Stimulated activated CD4-positive, alpha-beta T cell treated with anti-CD3 and anti-CD28 coated beads, TNF-alpha, amount 100 ng/mL, for 1 hour (primary cell): ENCODE results near the gene PAIP2.
"Not testable (repeated sequence)": the region's sequence is repeated elsewhere in the genome, so short reads cannot be mapped to it uniquely, and the experiment has no call there.

Source experiments
- DNase-seq, 3 donors: peaks; one replicate each; pipeline ENCODE4 v3.0.0-alpha.2; 2020; ENCODE audit warnings: low read depth in 3 of 3, low spot score in 1 of 3

PAIP2 gene

DNA sequence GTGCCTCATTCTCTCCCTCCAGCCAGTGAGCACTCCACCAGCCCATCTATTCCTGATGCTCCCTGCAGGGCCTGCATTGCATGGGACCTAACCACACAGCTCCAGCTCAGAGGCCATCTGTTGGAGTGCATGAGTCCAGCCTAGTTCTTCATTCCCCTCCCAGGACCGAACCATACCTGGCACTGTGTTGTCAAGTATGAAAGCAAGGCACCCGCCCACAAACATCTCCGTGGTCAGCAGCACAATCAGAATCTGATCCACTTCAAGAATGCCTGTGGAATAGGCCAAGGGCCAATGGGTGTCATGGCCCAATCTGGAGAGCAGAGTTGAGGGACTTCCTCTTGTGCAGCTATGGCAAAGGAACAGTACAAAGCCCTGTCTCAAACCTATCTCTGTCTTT, 35.6 kb downstream of the PAIP2 start:
- no peak for DNase-seq

DNA sequence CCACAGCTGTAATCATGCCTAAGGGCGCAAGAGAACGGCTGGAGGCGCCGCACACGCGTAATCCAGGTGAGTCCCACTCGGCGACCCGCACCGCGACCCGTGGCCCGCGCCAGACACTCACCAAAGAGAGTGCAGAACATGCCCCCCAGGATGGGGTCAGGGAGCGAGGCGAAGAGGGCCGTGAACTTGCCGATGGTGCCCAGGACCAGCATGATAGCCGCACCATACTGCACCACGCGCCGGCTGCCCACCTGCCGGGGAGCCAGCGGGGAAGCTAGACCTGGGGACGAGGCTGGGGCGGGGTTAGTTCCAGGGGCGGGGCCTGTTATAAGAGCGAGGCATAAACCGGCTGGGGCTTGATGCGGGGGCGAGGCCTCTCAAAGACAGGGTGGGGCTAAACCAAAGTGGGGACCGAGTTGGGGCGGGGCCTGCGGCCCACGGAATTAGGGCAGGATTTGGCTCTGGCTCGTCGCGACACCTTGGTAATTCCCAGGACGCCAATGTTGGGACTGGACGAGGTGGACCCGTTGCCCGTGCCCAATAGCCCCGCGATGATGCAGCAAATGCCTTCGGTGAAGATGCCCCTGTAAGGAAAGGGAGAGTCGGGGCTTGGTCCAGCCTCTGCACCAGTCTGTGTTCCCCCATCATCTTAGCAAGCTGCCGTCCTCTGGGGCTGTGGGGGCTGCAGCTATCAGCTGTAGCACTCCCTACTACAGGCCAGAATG, 36.6 kb downstream of the PAIP2 start:
- no peak for DNase-seq

- DNase-seq: no peak
Observed at GRCh38 chr5:139378941-139379361, 37.3 kb downstream of the PAIP2 start.

DNA sequence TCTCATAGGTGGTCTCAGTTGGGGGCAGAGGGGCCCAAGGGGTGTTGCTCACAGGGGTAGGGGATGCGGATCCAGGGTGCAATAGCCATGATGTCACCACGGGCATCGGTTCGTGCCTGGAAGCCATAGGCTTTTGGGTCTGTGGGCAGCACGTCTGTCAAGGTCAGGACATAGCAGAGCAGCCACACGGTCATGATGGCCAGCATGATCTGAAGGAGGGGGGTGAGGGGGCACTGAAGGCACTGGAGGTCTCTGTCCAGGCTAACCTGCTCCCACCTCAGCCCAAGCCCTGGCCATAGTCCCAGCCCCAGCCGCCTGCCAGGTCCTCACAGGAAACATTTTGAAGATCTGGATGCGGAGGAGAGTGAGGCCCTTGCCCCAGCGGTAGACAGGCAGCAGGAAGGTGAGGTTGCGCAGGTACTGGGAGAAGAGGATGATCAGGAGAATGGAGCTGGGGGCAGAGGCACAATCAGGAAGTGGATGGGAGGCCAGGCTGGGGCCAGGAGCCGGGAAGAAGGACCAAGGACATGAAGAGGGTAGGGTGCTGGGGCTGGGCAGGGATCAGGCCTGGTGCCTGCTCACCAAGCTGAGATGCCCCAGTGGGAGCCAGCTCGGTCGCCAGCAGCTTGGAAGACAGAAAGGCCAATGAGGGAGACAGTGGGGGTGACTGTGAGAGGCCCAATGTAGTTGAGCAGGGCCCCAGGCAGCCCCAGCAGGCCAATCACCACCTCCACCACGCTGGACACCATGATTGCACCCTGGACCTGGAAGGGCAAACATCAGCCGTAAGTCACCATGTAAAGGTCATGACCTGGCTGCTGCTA, 38.2 kb downstream of the PAIP2 start:
- DNase-seq: no peak

DNA sequence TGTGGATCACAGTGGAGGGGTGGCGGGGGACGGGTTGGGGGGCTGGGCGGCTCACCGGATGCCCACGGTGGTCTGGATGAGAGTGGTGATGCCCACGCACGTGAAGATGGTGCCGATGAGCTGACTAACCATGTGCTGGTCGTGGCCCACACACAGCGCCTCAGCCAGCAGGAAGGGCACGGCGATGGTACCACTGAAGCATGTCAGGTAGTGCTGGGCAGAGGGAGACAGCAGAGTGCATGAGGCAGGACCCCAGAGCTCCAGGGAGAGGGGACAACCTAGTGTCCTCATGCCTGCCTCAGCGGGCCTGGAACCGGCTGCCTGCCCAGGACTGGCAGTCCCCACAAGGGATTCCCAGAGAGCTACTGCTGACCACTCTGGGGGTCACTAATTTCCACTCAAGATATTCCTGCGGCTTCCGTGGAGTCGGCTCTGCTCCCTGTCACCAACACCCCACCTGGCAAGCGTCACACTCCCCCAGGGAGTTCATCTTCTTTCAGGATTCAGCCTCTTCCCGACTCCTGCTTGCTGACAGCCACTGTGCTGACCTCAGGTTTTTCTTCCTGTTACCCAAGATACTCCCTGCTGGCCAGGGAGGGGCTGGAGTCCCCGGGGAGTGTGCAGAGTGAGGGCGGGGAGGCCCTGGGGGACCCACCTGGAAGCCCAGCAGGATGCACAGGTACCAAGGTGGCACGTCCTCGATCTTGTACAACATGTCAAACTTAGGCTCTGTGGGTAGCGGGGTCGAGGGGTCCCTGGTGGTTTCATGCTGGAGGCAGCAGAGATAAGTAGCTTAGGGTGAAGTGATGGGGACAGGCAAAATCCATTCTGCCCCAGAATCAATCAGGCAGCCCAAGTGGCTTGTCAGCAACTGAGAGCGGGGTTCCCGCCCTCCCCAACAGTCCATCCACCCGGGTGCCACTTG, 40.4 kb downstream of the PAIP2 start:
- no peak for DNase-seq

- no peak for DNase-seq
Observed at GRCh38 chr5:139382807-139383206, 41.2 kb downstream of the PAIP2 start.

DNA sequence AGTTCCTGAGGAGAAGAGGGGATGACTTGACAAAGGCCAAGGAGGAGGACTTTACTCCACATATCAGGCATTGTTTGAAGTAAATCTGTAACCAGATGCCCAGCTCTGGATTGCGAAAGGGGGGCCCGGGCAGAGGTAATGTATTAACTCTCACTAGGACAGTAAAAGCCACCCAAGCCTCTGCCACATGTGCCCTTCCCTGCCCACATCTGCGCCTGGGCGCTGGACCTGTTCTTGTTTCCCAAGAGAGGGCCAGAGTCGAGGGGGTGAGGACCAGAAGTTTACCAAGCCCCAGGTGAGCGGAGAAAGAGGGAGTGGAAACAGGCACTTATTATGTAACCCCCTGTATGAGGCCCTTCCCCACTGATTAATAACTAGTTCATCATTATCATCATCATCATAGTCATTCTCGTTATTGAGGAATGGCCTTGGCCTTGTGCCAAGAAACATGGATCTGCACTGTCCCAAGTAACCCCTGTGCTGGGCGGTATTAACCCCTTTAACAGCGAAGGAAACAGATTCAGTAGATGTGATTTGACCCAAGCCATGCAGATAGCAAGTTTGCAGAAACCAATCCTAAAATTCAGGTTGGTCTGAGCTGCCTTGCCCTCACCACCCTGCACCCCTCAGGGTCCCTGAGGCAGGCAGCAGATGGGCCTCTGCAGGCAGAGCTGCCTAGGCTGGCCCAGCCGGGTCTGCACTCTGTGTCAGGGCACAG, 41.8 kb downstream of the PAIP2 start, which contains the start of gene SLC23A1:
Gene SLC23A1 (minus strand): TSS at position 23 of the 718 bp plus-strand sequence. CDS start 44 bp downstream, outside the sequence.
- DNase-seq: no peak

DNA sequence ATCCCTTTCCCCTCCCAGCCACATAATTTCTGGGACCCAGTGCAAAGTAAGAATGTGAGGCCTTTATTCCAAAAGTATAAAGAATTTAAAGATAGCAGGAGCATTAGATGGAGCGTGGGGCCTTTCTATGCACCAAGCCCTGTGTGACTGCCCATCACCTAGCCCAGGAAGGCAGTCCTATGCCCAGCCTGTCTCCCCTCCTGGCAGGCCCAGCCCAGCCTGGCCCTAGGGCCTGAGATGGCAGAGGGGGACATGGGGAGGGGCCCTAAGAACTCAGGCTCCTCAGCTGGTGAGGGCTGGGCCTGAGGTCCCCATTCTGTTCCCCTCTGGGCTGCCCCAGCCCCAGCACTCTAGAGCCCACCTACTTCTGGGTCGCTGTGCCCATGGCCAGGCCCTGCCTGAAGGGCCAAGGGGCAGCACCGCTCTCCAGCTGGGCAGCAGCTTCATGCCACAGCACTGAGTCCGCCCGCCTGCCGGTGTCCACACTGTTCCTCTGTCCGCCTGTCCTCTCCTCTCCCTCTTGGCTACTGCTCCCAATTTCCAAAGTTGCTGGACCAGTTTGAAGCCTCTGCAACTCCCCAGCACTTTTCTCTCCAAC, 42.4 kb downstream of the PAIP2 start:
- no peak for DNase-seq

DNA sequence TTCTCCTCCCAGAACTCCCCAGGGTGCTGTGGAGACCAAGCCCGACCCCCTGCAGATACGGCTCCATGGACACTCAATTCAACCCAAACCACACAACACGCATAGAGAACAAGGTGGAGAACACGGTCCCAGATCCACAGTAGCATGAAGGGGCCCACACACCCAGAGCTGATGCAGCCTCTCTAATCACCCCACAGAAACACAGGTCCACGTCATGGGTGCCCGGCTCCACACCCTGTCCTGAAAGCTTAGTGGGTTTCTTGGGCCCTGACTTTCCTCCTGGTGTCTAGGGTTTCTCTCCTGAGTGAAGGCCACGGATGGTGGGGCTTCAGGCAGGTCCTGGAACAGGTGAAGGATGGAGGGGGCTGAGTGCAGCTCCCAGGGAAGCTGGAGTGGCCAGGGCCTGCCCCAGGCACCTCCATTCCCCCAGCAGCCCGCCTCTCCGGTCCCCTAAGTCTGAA, 43.0 kb downstream of the PAIP2 start:
- DNase-seq: no peak

DNA sequence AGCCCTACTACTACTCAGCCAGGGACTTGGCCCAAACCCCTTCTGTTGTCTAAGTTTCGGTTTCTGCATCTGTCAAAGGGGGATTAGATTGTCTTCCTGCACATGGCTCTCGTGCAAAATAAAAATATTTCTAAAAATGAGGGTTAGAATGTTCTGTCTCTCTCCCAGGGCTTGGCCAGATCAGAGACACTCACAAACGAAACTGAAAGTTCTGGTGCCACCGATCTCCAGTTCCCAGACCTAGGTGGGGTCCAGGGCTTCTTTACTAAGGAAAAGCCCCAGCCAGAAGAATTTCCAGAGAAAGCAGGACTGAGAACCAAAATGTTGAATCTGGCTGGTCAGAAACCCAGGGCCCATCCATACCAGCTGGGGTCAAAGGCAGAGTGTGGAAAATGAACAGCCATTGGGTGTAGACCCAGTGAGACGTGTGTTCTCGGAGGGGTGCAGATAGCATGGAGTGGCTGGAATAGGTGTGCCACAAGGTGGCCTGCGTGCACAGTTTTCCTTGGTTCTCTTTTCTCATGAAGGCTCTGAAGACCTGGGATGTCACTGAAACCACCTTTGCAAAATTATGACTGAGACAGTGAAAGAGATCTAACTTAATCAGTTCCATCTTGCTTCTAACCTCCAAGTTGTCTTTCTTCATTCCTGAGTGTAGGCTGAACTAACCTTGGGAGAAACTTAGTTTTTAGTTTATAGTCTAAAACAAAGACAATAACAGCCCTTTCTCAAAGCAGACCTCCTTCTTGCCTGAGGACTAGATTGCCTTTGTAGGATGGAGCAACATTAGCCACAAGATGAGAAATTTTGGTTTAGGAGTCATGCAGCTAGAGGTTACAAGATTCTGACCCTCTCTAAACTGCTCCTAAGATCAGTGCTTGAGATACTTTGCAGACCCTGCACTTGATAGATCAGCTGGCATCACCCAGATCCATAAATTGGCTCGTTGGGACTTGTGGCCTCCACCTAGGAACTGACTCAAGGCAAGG, 43.7 kb downstream of the PAIP2 start:
- no peak for DNase-seq

GRCh38 chr5:139386050-139386438, 44.4 kb downstream of the PAIP2 start:
- DNase-seq: no peak

- not testable (repeated sequence) for DNase-seq
Observed at GRCh38 chr5:139386956-139387355, 45.3 kb downstream of the PAIP2 start.

DNA sequence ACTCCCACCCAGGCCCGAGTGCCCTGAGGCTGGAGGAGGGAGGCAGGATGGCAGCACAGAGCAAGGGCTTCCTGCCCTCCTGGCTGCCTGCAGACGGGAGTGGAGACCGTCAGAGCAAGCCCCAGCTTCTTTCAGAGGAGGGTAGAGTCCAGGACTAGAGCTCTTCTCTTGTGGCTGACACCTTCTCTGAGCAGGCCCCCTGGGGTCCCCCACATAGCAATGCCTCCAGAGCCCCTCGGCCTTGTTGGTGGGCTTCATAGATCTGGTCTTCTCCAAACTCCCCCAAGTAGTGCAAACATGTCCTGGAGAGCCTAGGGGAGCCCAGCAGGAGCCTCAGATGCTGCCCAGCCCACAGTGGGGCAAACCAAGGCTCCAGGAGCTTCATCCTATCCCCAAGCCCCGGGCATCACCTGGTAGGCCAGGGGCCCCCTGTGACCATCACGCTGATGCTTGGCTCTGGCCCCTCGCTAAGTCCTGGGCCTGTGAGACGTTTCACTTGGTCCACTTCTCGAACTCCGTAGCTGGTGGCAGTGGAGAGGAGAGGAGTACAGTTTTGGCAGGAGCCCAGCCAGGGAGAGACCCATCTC, 46.0 kb downstream of the PAIP2 start:
- no peak for DNase-seq

DNA sequence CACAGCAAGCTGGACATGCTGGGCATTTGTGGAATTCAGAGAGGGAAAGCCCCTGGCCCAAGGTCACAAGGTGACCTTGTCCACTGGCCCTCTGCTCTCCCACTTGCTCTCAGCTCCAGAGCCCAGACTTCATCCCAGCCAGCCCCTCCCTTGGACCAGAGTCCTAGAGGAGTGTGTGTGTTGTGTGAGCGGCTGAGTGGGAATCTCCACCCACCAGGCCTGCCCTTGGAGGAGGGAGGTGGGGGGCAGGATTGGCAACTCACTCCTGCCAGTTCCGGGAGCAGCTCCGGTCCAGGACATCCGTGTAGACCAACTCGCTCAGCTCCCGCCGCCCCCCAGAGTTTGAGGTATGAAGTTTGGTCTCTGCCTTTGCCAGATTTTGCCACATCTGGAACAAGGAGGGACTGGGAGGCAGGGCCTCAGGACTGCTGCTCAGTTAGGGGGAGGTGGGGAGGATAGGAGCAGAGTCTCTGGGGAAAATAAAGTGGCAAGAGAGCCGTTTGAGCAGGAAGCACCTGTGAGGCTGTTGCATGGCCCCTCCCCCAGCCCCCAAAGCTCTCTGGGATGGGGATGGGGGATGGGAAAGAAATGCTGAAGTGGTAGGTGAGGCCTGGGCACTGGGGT, 46.7 kb downstream of the PAIP2 start:
- DNase-seq: no peak

DNA sequence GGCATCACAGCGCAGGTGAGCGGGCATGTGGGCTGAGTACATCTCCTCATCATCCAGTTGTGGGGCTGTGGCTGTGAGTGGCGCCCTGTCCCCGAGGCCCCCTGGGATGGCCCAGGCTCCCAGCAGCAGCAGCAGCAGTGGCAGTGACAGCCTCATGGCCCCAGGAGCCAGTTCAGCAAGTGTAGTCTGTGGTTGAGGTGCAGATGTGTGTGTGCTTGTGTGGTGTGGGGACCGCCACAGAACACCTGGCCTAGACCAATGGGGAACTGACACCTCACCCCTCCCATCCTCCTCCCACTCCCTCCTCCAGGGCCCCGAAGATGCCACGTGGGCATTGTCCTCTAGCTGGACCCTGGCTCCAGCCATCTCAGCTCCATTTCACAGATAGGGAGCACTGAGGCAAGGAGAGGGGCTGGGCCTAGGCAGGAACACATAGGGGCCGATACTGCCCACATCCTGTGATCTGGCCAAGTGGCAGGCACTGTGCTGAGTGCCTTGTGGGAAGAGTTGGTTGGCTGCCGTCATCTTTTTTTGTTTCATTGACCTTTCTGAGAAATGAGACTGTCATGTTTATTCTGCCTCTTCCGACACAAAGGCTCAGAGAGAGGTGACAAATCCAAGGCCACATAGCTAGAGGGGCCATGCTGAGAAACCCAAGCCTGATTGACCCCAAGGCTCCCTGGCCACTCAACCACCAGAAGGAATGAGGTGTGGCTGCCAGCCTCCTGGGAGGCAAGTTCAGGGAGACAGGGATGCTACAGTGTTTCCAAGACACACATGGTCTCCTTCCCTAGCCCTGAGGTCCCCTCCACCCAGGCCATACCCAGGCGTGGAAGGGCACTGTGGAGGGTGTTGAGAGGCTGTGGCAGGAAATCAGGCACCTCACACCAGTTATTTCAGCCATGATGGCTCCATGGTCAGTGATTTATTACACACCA, 48.3 kb downstream of the PAIP2 start, which contains the start of gene MZB1:
Gene MZB1 (minus strand): TSS at position 213 of the 938 bp plus-strand sequence. CDS start 57 bp downstream, at position 156.
- peak in 1 of 3 donors; percentile 13 for DNase-seq

GRCh38 chr5:139390639-139391569, 49.2 kb downstream of the PAIP2 start:
- DNase-seq: no peak
